CD4-positive, alpha-beta T cell treated with Interleukin-21 for 1 hour (primary cell): ENCODE measurements around the gene THADA.
A peak's percentile ranks its signal among the peaks of the same experiment; 100 is the strongest.
"Not testable (repeated sequence)": the region's sequence is repeated elsewhere in the genome, so short reads cannot be mapped to it uniquely, and the experiment has no call there.

Experiments used
- DNase-seq: peaks from one replicate; pipeline ENCODE4 v3.0.0-alpha.2; 2020

Gene THADA

DNA sequence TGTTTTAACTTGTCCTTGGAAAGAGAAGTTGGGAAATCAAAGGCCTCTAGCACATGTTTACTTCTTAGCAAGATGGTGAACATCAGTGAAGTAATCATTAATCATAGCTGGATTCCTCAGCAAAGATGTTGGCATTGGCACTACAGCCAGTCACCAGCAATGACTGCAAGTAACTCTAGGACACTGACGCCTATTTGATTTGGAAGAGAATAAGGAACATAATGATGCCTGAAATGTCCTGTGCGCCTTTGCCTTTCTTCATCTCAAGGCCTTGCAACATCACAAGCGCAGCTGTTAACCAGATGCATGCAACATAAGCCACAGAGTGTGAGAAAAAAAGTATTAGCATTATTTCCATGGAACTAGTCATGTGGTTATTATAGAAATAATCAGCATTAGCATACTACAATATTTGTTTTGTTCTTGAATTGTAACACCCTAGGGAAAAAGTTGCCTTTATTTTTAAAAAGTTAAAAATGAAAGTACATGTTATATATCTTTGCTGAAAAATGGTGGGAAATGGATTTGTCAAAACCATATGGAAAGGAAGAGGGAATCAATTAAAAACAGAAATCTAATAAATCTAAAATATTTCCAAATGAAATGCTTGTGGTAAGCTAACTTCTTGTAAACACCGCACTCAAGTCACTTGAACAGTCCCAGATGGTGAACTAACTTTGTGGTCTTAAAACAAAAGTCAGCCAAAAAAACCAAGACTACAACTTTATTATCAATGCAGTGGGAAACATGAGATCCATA lies 55.6 kb downstream of the THADA start:
- DNase-seq = peak; percentile 16

DNA sequence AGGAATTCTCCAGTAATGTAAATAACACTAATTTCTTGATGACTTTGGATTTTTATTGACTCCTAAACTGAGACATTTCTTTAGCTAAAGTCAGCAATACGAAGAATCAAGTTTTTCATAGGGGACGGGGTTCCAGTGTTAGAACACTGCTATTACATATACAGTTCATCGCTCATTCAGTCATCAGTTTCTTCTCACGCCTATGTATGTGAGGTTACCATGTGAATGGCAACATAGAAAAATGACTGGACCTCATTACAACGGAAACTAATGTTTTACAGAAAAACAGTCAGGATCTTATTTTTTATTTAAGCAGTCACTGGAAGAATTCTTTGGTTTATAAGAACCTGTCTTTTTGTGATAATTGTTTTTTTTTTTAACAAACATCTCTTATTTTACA lies 56.4 kb downstream of the THADA start:
- DNase-seq = no peak

- no peak for DNase-seq
Observed at GRCh38 chr2:43538034-43538670, 57.7 kb downstream of the THADA start.

GRCh38 chr2:43537137-43537536 lies 58.7 kb downstream of the THADA start:
- peak; percentile 25 for DNase-seq

GRCh38 chr2:43534569-43534968 lies 61.3 kb downstream of the THADA start:
- no peak for DNase-seq

DNA sequence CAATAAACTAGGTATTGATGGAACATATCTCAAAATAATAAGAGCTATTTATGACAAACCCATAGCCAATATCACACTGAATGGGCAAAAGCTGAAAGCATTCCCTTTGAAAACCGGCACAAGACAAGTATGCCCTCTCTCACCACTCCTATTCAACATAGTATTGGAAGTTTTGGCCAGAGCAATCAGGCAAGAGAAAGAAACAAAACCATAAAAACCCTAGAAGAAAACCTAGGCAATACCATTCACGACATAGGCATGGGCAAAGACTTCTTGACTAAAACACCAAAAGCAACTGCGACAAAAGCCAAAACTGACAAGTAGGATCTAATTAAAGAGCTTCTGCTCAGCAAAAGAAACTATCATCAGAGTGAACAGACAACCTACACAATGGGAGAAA lies 63.3 kb downstream of the THADA start:
- DNase-seq = not testable (repeated sequence)

GRCh38 chr2:43531251-43531650 lies 64.6 kb downstream of the THADA start:
- no peak for DNase-seq

DNA sequence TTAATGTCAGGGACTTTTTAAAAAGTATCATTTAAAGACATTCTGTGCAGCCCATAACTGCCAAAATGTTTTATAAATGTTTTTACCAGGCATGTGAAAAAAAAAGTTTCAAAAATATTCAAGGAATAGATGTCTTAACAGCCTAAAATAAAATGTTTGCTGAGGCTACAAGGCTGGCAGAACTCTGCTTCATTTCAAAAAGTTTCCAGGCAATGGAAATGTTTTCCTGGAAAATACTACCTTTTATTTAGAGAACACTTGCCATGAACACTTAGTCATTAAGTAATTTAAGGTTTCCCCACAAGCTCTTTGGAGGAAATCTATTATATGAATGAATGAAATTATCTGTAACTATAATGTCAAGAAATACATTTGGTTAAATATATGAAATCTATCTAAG lies 68.8 kb downstream of the THADA start:
- no peak for DNase-seq

DNA sequence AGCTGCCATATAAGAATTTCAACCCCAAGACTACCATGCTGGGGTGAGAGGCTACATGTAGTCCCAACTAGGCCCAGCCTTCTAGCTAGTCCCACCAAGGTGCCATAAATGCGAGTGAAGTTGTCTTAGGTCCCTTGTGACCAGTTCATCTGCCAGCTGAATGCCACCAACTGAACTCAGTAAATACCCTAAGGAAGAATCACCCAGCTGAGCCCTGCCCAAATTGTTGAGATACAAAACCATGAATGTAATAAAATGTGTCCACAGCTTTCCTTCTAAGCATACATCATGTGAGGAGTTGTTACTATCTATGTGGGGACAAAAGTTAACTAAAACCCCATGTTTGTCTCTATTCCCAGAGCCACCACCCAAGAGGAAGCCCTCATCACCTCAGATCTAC lies 70.3 kb downstream of the THADA start:
- no peak for DNase-seq

DNA sequence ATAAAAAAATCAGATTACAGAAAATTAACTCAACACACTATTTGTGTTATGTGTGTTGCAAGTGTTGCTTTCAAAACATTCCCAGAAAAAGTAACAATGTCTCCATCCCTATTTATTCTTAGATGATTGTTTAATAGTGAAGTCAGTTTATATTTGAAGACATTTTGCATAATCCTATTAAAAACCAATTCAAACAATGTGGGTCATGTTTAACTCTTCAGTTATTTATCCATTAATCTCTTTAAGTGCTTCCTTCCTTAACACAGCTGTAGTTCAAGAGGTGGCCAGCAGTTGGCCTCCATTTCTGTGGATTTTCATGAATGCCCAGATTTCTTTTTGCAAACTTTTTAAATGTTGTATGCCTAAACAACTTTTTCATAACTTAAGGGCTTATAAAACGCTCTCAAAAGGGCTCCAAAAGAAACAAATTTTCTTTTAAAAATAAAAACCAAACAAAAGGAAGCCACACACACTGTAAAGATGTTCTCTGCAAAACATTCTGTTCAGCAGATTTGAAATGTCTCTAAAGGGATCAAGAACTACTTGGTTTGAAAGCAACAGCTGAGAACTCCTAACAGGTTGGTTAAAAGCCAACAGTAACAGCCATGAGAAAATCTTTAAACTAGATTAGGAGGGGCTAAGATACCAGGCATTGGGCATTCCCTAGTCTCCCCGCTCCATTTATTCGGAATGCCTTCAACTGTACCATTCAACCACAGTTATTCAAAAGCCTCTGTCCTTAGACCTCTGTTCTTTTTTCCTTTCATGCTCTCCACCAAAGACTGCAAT lies 71.5 kb downstream of the THADA start:
- no peak for DNase-seq

GRCh38 chr2:43522177-43522576 lies 73.7 kb downstream of the THADA start:
- DNase-seq = no peak

GRCh38 chr2:43521568-43521967 lies 74.3 kb downstream of the THADA start:
- no peak for DNase-seq

DNA sequence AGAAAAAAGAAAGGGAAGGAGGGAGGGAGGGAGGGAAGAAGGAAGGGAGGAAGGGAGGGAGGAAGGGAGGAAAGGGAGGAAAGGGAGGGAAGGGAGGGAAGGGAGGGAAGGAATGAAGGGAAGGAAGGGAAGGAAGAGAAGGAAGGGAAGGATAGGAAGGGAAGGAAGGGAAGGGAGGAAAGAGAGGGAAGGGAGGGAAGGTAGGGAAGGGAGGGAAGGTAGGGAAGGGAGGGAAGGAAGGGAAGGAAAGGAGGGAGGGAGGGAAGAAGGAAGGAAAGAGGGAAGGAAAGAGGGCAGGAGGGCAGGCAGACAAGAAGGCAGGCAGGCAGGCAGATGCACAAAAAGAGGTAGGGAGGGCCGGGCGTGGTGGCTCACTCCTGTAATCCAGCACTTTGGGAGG lies 74.9 kb downstream of the THADA start:
- no peak for DNase-seq

GRCh38 chr2:43519643-43520221 lies 76.1 kb downstream of the THADA start:
- DNase-seq = no peak

DNA sequence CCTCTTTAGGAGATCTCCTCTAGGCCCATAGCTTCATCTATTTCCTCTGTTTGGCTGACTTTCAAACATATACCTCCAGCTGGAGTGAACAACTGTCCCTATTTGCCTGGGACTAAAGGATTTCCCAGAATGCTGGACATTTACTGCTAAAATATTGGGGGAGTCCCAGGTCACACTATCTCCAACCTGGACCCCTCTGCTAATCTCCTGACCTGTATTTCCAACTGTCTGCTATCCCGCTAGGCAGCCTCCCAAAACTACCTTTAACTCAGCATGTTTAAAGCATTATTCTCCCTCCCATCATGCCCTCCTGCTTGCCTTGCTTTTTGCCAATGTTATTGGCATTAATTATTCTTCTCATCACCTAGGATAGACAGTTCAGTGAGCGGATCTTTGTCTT lies 77.1 kb downstream of the THADA start:
- no peak for DNase-seq

DNA sequence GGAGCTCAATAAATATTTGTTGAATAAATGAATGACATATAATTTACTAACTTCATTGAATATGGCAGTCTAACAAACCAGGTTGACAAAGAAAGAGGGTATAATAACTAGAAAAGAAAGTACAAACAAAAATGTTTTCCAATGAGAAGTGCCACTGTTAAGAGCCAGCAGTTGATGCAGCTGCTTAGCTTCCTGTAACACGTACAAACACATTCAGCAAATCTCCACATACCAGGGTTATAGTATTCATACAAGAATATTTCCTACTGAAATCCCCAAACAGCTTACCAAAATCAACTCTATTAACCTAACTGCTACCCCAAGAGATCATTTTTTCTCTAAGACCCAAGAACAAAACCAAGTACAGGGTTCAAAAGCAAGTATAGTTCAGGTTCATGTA lies 77.7 kb downstream of the THADA start:
- DNase-seq = no peak

- no peak for DNase-seq
Observed at GRCh38 chr2:43515807-43516497, 79.9 kb downstream of the THADA start.

DNA sequence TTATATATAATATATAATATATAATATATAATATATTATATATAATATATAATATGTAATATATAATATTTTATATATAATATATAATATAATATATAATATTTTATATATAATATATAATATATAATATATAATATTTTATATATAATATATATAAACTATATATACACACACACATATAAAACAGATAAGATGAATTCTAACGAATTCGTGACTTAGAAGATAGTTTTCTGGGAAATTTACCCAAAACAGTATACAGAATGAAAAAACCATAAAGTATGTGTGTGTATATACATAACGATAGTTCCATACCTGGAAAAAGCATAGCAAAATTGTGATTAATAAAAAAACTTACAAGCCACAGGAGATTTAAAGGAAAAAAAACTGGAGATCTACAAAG lies 80.6 kb downstream of the THADA start:
- no peak for DNase-seq

GRCh38 chr2:43513796-43514195 lies 82.0 kb downstream of the THADA start:
- DNase-seq = no peak

DNA sequence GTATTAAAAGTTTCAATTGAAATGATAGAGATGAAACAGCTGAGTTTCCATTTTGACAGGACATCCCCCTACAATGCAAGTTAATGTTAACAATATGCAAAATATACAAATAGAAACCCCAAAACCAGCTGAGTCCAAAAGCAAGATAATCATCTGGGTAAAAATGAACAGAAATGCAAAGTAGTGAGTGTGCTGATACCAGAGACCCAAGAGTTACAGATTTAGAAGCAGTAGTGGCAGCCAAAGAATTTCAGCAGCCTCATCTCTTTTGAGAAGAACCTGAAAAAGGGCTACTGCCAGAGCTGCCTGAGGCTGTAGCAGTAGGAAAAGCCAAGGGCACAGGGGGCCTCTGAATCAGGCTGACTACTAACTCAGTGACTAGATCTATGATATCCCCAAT lies 82.6 kb downstream of the THADA start:
- DNase-seq = no peak

DNA sequence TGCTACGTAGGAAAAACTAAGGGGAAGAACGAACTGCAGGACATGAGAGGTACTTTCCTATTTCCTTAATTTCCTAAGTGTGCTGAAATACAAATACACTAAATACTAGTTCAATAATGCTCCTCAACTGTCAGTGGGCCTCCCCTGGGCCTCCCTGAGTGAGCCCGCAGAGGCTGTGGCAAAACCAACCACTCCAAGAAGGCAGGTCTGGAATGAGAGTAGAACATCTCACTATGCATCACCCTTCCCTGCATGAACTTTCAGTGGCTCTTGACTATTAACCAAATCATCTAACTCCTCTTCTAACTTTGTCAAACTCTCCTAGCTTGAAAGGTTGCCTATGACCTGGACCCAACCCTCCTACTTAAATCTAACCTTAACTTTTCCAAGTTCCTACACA lies 84.6 kb downstream of the THADA start:
- DNase-seq = no peak

GRCh38 chr2:43509886-43510285 lies 86.0 kb downstream of the THADA start:
- peak; percentile 11 for DNase-seq

- peak; percentile 33 for DNase-seq
Observed at GRCh38 chr2:43508209-43508608, 87.6 kb downstream of the THADA start.
